Measurements from ENCODE around the gene GDF3. TPM values are rescaled to one million over a fixed set of nuclear protein-coding genes. Genes with fewer than 3 reads are reported as not detected.

GDF3 gene
- total RNA-seq, 3 donors from 2014 or later (not counting 1 experiment from before 2014, with no cell fraction given), result not detected

- Histone ChIP-seq H3K27ac (ENCODE audit: low read length) (no peak overlapping the region), H3K27me3 (ENCODE audit: control insufficient read depth, insufficient read depth, low read length) (no peaks in the 10 kb centered on the region), H3K4me3 (ENCODE audit: low read length) (no peak overlapping the region), H3K36me3 (ENCODE audit: control insufficient read depth, insufficient read depth, low read length) (no peaks in the 10 kb centered on the region), H3K9me3 (ENCODE audit: control insufficient read depth, insufficient read depth, low read length) (no peaks in the 10 kb centered on the region), H3K4me1 (ENCODE audit: control insufficient read depth, insufficient read depth, low read length) (no peaks in the 10 kb centered on the region)
- no peak overlapping the region for H3K27ac Mint-ChIP-seq
- DNase-seq, result no peak
- ATAC-seq, result no peak
- WGBS (ENCODE audit: insufficient coverage), result 87% methylated on average over 5 of the region's 5 CpGs
- H3K4me3 Mint-ChIP-seq, result no peak overlapping the region
- H3K9me3 Mint-ChIP-seq, result no peaks in the 10 kb centered on the region
- H3K36me3 Mint-ChIP-seq, result no peaks in the 10 kb centered on the region
- no peaks in the 10 kb centered on the region for H3K4me1 Mint-ChIP-seq
- H3K27me3 Mint-ChIP-seq (ENCODE audit: low read depth in 2 of 2), result no peaks in the 10 kb centered on the region
- intact Hi-C loops (cut with micrococcal nuclease), result no loop called here
- TF ChIP-seq CTCF (IDR thresholded peaks at IDR 0.05), result no peak
Measured at GRCh38 chr12:7668171-7668570, 27.4 kb downstream of the GDF3 start.

DNA sequence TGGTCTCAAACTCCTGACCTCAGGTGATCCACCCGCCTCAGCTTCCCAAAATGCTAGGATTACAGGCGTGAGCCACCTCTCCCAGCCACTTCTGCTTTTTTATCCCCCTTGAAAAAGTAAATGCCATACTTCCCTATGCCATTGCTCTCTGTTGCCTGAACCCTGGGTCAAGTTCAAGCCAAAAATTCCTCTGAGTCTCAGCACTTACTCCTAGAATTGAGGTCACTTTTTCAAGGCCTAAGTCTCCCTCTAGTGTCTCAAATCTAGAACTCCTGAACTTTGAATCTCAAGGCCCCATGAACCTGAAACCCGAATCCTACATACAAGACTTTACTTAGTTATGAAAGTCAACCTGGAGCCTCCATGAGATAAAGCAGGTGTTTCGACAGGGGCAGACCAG is 28.4 kb downstream of the GDF3 start:
- DNase-seq (no peak), ATAC-seq (no peak)
- Histone ChIP-seq H3K4me3 (ENCODE audit: low read length) (no peak overlapping the region), H3K27ac (ENCODE audit: low read length) (no peak overlapping the region), H3K36me3 (ENCODE audit: control insufficient read depth, insufficient read depth, low read length) (no peaks in the 10 kb centered on the region), H3K4me1 (ENCODE audit: control insufficient read depth, insufficient read depth, low read length) (no peaks in the 10 kb centered on the region), H3K27me3 (ENCODE audit: control insufficient read depth, insufficient read depth, low read length) (no peaks in the 10 kb centered on the region), H3K9me3 (ENCODE audit: control insufficient read depth, insufficient read depth, low read length) (no peaks in the 10 kb centered on the region)
- Mint-ChIP-seq H3K4me1 (no peaks in the 10 kb centered on the region), H3K36me3 (no peaks in the 10 kb centered on the region), H3K27ac (no peak overlapping the region), H3K27me3 (ENCODE audit: low read depth in 2 of 2) (no peaks in the 10 kb centered on the region), H3K4me3 (no peak overlapping the region), H3K9me3 (no peaks in the 10 kb centered on the region)
- no peak for TF ChIP-seq CTCF (IDR thresholded peaks at IDR 0.05)
- 78% methylated on average over 4 of the region's 4 CpGs for whole genome bisulfite sequencing (ENCODE audit: insufficient coverage)
- intact Hi-C loops (cut with micrococcal nuclease), result no loop called here

DNA sequence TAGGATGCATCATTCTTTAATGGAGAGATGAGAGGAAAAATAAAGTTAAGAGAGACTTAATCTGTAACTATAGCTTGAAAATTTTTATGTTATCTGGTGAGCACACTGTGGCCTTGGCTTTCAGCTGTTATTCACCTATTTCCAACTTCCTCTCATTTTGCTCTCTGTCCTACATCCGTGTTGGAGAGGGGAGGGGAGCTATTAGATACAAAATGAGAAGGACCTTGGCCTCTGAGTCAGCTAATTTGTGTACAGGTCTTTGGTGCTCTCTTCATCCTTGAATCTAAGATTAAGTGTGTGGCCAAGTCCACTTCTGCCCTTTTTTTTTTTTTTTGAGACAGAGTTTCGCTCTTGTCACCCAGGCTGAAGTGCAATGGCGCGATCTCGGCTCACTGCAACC is 29.0 kb downstream of the GDF3 start:
- Histone ChIP-seq H3K4me3 (ENCODE audit: low read length) (no peak overlapping the region), H3K9me3 (ENCODE audit: control insufficient read depth, insufficient read depth, low read length) (no peaks in the 10 kb centered on the region), H3K36me3 (ENCODE audit: control insufficient read depth, insufficient read depth, low read length) (no peaks in the 10 kb centered on the region), H3K27me3 (ENCODE audit: control insufficient read depth, insufficient read depth, low read length) (no peaks in the 10 kb centered on the region), H3K27ac (ENCODE audit: low read length) (no peak overlapping the region), H3K4me1 (ENCODE audit: control insufficient read depth, insufficient read depth, low read length) (no peaks in the 10 kb centered on the region)
- Mint-ChIP-seq H3K4me1 (no peaks in the 10 kb centered on the region), H3K9me3 (no peaks in the 10 kb centered on the region), H3K36me3 (no peaks in the 10 kb centered on the region), H3K4me3 (no peak overlapping the region), H3K27ac (no peak overlapping the region), H3K27me3 (ENCODE audit: low read depth in 2 of 2) (no peaks in the 10 kb centered on the region)
- DNase-seq (no peak), ATAC-seq (no peak)
- intact Hi-C loops (cut with micrococcal nuclease), result no loop called here
- no peak for TF ChIP-seq CTCF (IDR thresholded peaks at IDR 0.05)
- WGBS (ENCODE audit: insufficient coverage), result no CpG with 5 or more reads among the region's 5 CpGs

DNA sequence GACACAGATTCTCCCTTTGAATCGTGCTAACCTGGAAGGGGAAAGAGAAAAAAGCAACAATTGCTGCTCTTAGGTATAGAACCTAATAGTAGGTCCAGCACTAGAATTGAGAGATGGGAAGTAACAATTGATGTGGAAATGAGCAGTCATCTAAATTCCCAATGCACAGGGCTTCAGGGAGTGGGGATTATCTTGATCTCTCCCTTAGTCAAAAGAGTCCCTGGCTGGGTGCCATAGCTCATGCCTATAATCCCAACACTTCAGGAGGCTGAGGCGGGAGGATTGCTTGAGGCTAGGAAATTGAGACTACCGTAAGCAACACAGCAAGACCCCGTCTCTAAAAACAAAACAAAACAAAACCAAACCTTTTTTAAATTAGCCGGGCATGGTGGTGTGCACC is 33.8 kb downstream of the GDF3 start:
- H3K9me3 Mint-ChIP-seq, result no peaks in the 10 kb centered on the region
- H3K36me3 ChIP-seq (ENCODE audit: control insufficient read depth, insufficient read depth, low read length), result no peaks in the 10 kb centered on the region
- no peak overlapping the region for H3K27ac ChIP-seq (ENCODE audit: low read length)
- no peaks in the 10 kb centered on the region for H3K27me3 Mint-ChIP-seq (ENCODE audit: low read depth in 2 of 2)
- H3K9me3 ChIP-seq (ENCODE audit: control insufficient read depth, insufficient read depth, low read length), result no peaks in the 10 kb centered on the region
- ATAC-seq (no peak), DNase-seq (no peak)
- H3K4me3 Mint-ChIP-seq, result no peak overlapping the region
- intact Hi-C loops (cut with micrococcal nuclease), result no loop called here
- no peak overlapping the region for H3K27ac Mint-ChIP-seq
- no peak for TF ChIP-seq CTCF (IDR thresholded peaks at IDR 0.05)
- H3K4me1 ChIP-seq (ENCODE audit: control insufficient read depth, insufficient read depth, low read length), result no peaks in the 10 kb centered on the region
- H3K4me3 ChIP-seq (ENCODE audit: low read length), result no peak overlapping the region
- H3K4me1 Mint-ChIP-seq, result no peaks in the 10 kb centered on the region
- WGBS (ENCODE audit: insufficient coverage), result 82% methylated on average over 5 of the region's 5 CpGs
- no peaks in the 10 kb centered on the region for H3K36me3 Mint-ChIP-seq
- no peaks in the 10 kb centered on the region for H3K27me3 ChIP-seq (ENCODE audit: control insufficient read depth, insufficient read depth, low read length)

All from natural killer cell (primary cell).